ENCODE results near the gene MISP3. TPM values are rescaled to one million over a fixed set of nuclear protein-coding genes. Genes with fewer than 3 reads are reported as not detected.

MISP3 gene
- total RNA-seq, 2 experiments from 2014 or later = 0.39 to 0.49 TPM

GRCh38 chr19:14027856-14028450, 44.6 kb upstream of the MISP3 start, which contains the start of gene RLN3:
TSS of gene RLN3 (plus strand) at chr19:14028148. CDS start at chr19:14028205, 57 bp downstream.
- ChIA-PET CTCF (no interaction called here), POLR2A (interaction anchor here (0.6 to 2.3 kb wide), 3 partner anchors 21 to 150 kb away, joined by 3 to 13 read pairs (median 3); partner anchors contain the start of gene RFX1)
- H3K4me3 Mint-ChIP-seq = peak within 1 kb of the TSS; percentile 60
- TF ChIP-seq CTCF (IDR thresholded peaks at IDR 0.05) = no peak
- DNase-seq (no peak), ATAC-seq (ENCODE audit: poor library complexity) (no peak)
- intact Hi-C loops (cut with DNase I, micrococcal nuclease) = no loop called here
- H3K27me3 Mint-ChIP-seq = no peaks in the 10 kb centered on the region
- Histone ChIP-seq H3K27me3 (ENCODE audit: control insufficient read depth in 1 of 2, insufficient read depth in 2 of 2, low read length in 2 of 2) (no peaks in the 10 kb centered on the region), H3K4me1 (ENCODE audit: insufficient read depth, low read length) (peaks cover 47% of the 10 kb centered on the region), H3K27ac (ENCODE audit: low read depth in 1 of 2, low read length in 2 of 2) (no peak within 1 kb of the TSS), H3K36me3 (ENCODE audit: insufficient read depth, low read length) (no peaks in the 10 kb centered on the region), H3K9me3 (ENCODE audit: control insufficient read depth in 1 of 2, insufficient read depth in 1 of 2, low read length in 2 of 2) (no peaks in the 10 kb centered on the region), H3K4me3 (ENCODE audit: low read length) (no peak within 1 kb of the TSS)
- no peaks in the 10 kb centered on the region for H3K9me3 Mint-ChIP-seq
- H3K27ac Mint-ChIP-seq = peak within 1 kb of the TSS; percentile 12
- peaks cover 41% of the 10 kb centered on the region for H3K4me1 Mint-ChIP-seq (ENCODE audit: low read depth)
- peaks cover 12% of the 10 kb centered on the region for H3K36me3 Mint-ChIP-seq (ENCODE audit: low read depth)

- TF ChIP-seq CTCF (IDR thresholded peaks at IDR 0.05) = no peak
- Mint-ChIP-seq H3K36me3 (ENCODE audit: low read depth) (peaks cover 14% of the 10 kb centered on the region), H3K4me3 (peak overlapping the region; percentile 60), H3K4me1 (ENCODE audit: low read depth) (peaks cover 37% of the 10 kb centered on the region), H3K27me3 (no peaks in the 10 kb centered on the region), H3K9me3 (no peaks in the 10 kb centered on the region), H3K27ac (peak overlapping the region; percentile 12)
- H3K27ac ChIP-seq (ENCODE audit: low read depth in 1 of 2, low read length in 2 of 2) = no peak overlapping the region
- CTCF ChIA-PET = no interaction called here
- H3K36me3 ChIP-seq (ENCODE audit: insufficient read depth, low read length) = peaks cover 3% of the 10 kb centered on the region
- POLR2A ChIA-PET = interaction anchor here (0.7 to 1.2 kb wide), 3 partner anchors 23 to 254 kb away, joined by 3 to 4 read pairs (median 3); partner anchors contain the start of gene RFX1
- ATAC-seq (ENCODE audit: poor library complexity) = no peak
- peaks cover 48% of the 10 kb centered on the region for H3K4me1 ChIP-seq (ENCODE audit: insufficient read depth, low read length)
- intact Hi-C loops (cut with DNase I, micrococcal nuclease) = no loop called here
- no peaks in the 10 kb centered on the region for H3K27me3 ChIP-seq (ENCODE audit: control insufficient read depth in 1 of 2, insufficient read depth in 2 of 2, low read length in 2 of 2)
- H3K9me3 ChIP-seq (ENCODE audit: control insufficient read depth in 1 of 2, insufficient read depth in 1 of 2, low read length in 2 of 2) = no peaks in the 10 kb centered on the region
- no peak for DNase-seq
- no peak overlapping the region for H3K4me3 ChIP-seq (ENCODE audit: low read length)
Observed at GRCh38 chr19:14028901-14029300, 43.7 kb upstream of the MISP3 start.

- Histone ChIP-seq H3K9me3 (ENCODE audit: control insufficient read depth in 1 of 2, insufficient read depth in 1 of 2, low read length in 2 of 2) (no peaks in the 10 kb centered on the region), H3K4me1 (ENCODE audit: insufficient read depth, low read length) (peaks cover 55% of the 10 kb centered on the region), H3K27ac (ENCODE audit: low read depth in 1 of 2, low read length in 2 of 2) (peak overlapping the region; percentile 93 to 98), H3K27me3 (ENCODE audit: control insufficient read depth in 1 of 2, insufficient read depth in 2 of 2, low read length in 2 of 2) (no peaks in the 10 kb centered on the region), H3K4me3 (ENCODE audit: low read length) (peak overlapping the region; percentile 86), H3K36me3 (ENCODE audit: insufficient read depth, low read length) (peaks cover 14% of the 10 kb centered on the region)
- no peak for TF ChIP-seq CTCF (IDR thresholded peaks at IDR 0.05)
- CTCF ChIA-PET = interaction anchor here (0.5 to 1.8 kb wide), 18 partner anchors 11 to 750 kb away, joined by 3 to 9 read pairs (median 3); partner anchors contain the start of gene DCAF15
- H3K36me3 Mint-ChIP-seq (ENCODE audit: low read depth) = peaks cover 29% of the 10 kb centered on the region
- H3K4me1 Mint-ChIP-seq (ENCODE audit: low read depth) = peaks cover 36% of the 10 kb centered on the region
- ATAC-seq (ENCODE audit: poor library complexity) (peak; percentile 68), DNase-seq (peak in 5 of 14 experiments; percentile 73 to 87 (median 77))
- peak overlapping the region; percentile 94 for H3K27ac Mint-ChIP-seq
- peak overlapping the region; percentile 98 for H3K4me3 Mint-ChIP-seq
- H3K27me3 Mint-ChIP-seq = no peaks in the 10 kb centered on the region
- intact Hi-C loops (cut with DNase I, micrococcal nuclease) = loop anchor here (1.0 to 5.0 kb wide), 4 partner anchors 22 to 80 kb away; partner anchors contain the start of gene DCAF15 (in 1 of the 2)
- POLR2A ChIA-PET = interaction anchor here (0.7 to 3.8 kb wide), 39 partner anchors 10 to 488 kb away, joined by 3 to 117 read pairs (median 5); partner anchors contain the start of genes ASF1B, BRME1, CC2D1A and DCAF15
- no peaks in the 10 kb centered on the region for H3K9me3 Mint-ChIP-seq
Observed at GRCh38 chr19:14030997-14031718, 41.4 kb upstream of the MISP3 start.

All from CD4-positive, alpha-beta T cell (primary cell).